OCI-LY7 (cell line): Measurements from ENCODE around the gene TXK. TPM values are rescaled to one million over a fixed set of nuclear protein-coding genes. Genes with fewer than 3 reads are reported as not detected.
A peak's percentile ranks its signal among the peaks of the same experiment; 100 is the strongest.

Source experiments
- BruUV-seq: library from RNA; stranded (reverse); fragments of 400-500 nt; replicated peaks from 2 replicates; lab custom pipeline; 2021; lab: Mats Ljungman, UMichigan
- CTCF ChIA-PET: fragments of 300-600 bp; sonication (Branson Sonifier 250); formaldehyde crosslinking; loops from one replicate; lab custom pipeline; 2022; ENCODE audit warnings: antibody characterized with exemption; ENCODE audit not compliant: unreplicated experiment; lab: Charles Lee
- POLR2A ChIA-PET: fragments of 300-600 bp; sonication (Branson Sonifier 250); formaldehyde crosslinking; loops from one replicate; lab custom pipeline; 2022; ENCODE audit warnings: antibody characterized with exemption; lab: Charles Lee
- DNase-seq: peaks from one replicate; pipeline ENCODE4 v3.0.0-alpha.2; 2015; ENCODE audit warnings: low spot score
- H2AFZ ChIP-seq: fragments of 200-600 bp; sonication (generic), shearing (Covaris generic); 2 replicates; pipeline ENCODE4 v1.6.1; 2014; ENCODE audit warnings: mild to moderate bottlenecking, antibody characterized with exemption, low read length, moderate library complexity
- H3K27ac ChIP-seq: fragments of 200-600 bp; sonication (generic); 2 replicates; pipeline ENCODE4 v1.5.1; 2014; ENCODE audit warnings: mixed run types, low read depth, mild to moderate bottlenecking, moderate library complexity, low read length, inconsistent platforms; ENCODE audit not compliant: poor library complexity, severe bottlenecking
- H3K36me3 ChIP-seq: fragments of 200-600 bp; sonication (generic); 2 replicates; pipeline ENCODE4 v1.6.1; 2014; ENCODE audit warnings: mild to moderate bottlenecking, antibody characterized with exemption, low read length, moderate library complexity, mixed read lengths; ENCODE audit not compliant: insufficient read depth
- H3K4me1 ChIP-seq: fragments of 200-600 bp; sonication (generic); 2 replicates; pipeline ENCODE4 v1.5.1; 2014; ENCODE audit warnings: mild to moderate bottlenecking, low read length; ENCODE audit not compliant: insufficient read depth, poor library complexity, severe bottlenecking
- H3K4me2 ChIP-seq: fragments of 200-600 bp; sonication (generic); 2 replicates; pipeline ENCODE4 v1.6.1; 2014; ENCODE audit warnings: mild to moderate bottlenecking, low read length
- H3K4me3 ChIP-seq: fragments of 200-600 bp; sonication (generic); 2 replicates; pipeline ENCODE4 v1.5.1; 2014; ENCODE audit warnings: mild to moderate bottlenecking, low read depth, low read length; ENCODE audit not compliant: poor library complexity, severe bottlenecking
- H3K79me2 ChIP-seq: fragments of 200-600 bp; sonication (generic); 2 replicates; pipeline ENCODE4 v1.6.1; 2016; ENCODE audit warnings: low read depth, mild to moderate bottlenecking, low read length, moderate library complexity, mixed read lengths; ENCODE audit not compliant: insufficient read depth
- H3K9me2 ChIP-seq: fragments of 200-600 bp; sonication (generic); 2 replicates; pipeline ENCODE4 v1.6.1; 2016; ENCODE audit warnings: mild to moderate bottlenecking, low read length, mixed read lengths; ENCODE audit not compliant: insufficient read depth
- H3K9me3 ChIP-seq: fragments of 200-600 bp; sonication (generic); 2 replicates; pipeline ENCODE4 v1.6.1; 2014; ENCODE audit warnings: mild to moderate bottlenecking, mixed run types, low read length, mixed read lengths
- H4K20me1 ChIP-seq: fragments of 200-600 bp; sonication (generic); 2 replicates; pipeline ENCODE4 v1.6.1; 2014; ENCODE audit warnings: mild to moderate bottlenecking, antibody characterized with exemption, low read length, moderate library complexity, mixed read lengths; ENCODE audit not compliant: insufficient read depth
- EZH2phosphoT487 ChIP-seq: fragments of 200-600 bp; sonication (generic); IDR thresholded peaks from 2 replicates; pipeline ENCODE4 v1.6.1; 2018; ENCODE audit warnings: low read depth, borderline replicate concordance, mild to moderate bottlenecking, mixed run types, antibody characterized with exemption, low read length, moderate library complexity, mixed read lengths
- intact Hi-C: fragments of 100-400 bp; cut with micrococcal nuclease; formaldehyde crosslinking; loops from one replicate; pipeline ENCODE4 v1.10.0; 2022; ENCODE audit not compliant: unreplicated experiment
- total RNA-seq, 2 experiments: library from RNA; depleted of rRNA in 1 of 2; stranded (reverse); fragments of >200 nt in 1 of 2; shearing (Covaris generic) in 1 of 2; gene quantifications; 2 replicates each; pipeline ENCODE4 v1.2.3, GENCODE V29; 2014 to 2022
- TF ChIP-seq, protein P1 (sequence below): fragments of 200-600 bp; sonication (generic); conservative IDR thresholded peaks from 2 replicates; pipeline ENCODE4 v1.5.1; 2014; ENCODE audit warnings: mild to moderate bottlenecking, antibody characterized with exemption, low read length, moderate library complexity, mixed read lengths

Gene TXK
- total RNA-seq, 2 experiments from 2014 or later: 0.11 TPM; not detected in 1

DNA sequence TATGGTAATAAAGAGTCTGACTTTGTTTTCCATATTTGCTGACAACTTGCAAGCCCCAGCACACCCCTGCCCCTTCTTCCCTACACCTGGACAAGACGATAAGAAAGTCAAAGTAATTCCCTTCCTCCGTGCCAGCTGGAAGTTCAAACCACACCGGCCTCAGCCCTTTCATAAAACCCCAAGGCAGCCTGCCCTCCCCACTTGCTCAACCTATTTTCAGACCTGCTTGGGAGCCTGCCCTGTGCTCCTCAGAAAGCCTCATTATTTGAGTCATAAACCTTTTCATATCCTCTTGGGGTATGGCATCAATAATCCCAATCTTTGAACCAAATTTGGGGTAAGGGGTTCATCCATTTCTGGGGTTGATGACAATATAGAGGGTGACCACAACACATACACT is 88.0 kb downstream of the TXK start:
- H3K4me3 ChIP-seq: peak overlapping the region; percentile 43
- intact Hi-C loops: loop anchor here (2.0 kb wide), 3 partner anchors 13 to 225 kb away; partner anchors contain the start of genes CNGA1 and NIPAL1
- no peaks in the 10 kb centered on the region for H3K36me3 ChIP-seq
- peak overlapping the region; percentile 85 for H3K27ac ChIP-seq
- H3K9me3 ChIP-seq: no peaks in the 10 kb centered on the region
- no peaks in the 10 kb centered on the region for H3K9me2 ChIP-seq
- TF ChIP-seq, protein P1, sequence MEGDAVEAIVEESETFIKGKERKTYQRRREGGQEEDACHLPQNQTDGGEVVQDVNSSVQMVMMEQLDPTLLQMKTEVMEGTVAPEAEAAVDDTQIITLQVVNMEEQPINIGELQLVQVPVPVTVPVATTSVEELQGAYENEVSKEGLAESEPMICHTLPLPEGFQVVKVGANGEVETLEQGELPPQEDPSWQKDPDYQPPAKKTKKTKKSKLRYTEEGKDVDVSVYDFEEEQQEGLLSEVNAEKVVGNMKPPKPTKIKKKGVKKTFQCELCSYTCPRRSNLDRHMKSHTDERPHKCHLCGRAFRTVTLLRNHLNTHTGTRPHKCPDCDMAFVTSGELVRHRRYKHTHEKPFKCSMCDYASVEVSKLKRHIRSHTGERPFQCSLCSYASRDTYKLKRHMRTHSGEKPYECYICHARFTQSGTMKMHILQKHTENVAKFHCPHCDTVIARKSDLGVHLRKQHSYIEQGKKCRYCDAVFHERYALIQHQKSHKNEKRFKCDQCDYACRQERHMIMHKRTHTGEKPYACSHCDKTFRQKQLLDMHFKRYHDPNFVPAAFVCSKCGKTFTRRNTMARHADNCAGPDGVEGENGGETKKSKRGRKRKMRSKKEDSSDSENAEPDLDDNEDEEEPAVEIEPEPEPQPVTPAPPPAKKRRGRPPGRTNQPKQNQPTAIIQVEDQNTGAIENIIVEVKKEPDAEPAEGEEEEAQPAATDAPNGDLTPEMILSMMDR: no peak
- no peak for TF ChIP-seq EZH2phosphoT487
- peaks cover 86% of the 10 kb centered on the region for H3K4me1 ChIP-seq
- H4K20me1 ChIP-seq: no peaks in the 10 kb centered on the region
- ChIA-PET POLR2A (interaction anchor here (0.9 to 7.7 kb wide), 2 partner anchors 13 to 131 kb away, joined by 3 to 194 read pairs; partner anchors contain the start of gene NFXL1), CTCF (interaction anchor here (4.5 kb wide), 1 partner anchor 12 kb away, joined by 23 read pairs; no protein-coding TSS in a partner anchor)
- peak overlapping the region; percentile 20; the same call in 1 of the 2 replicates for H2AFZ ChIP-seq
- DNase-seq: no peak
- no TSS peak for BruUV-seq
- H3K4me2 ChIP-seq: peak overlapping the region; percentile 80
- H3K79me2 ChIP-seq: no peaks in the 10 kb centered on the region

DNA sequence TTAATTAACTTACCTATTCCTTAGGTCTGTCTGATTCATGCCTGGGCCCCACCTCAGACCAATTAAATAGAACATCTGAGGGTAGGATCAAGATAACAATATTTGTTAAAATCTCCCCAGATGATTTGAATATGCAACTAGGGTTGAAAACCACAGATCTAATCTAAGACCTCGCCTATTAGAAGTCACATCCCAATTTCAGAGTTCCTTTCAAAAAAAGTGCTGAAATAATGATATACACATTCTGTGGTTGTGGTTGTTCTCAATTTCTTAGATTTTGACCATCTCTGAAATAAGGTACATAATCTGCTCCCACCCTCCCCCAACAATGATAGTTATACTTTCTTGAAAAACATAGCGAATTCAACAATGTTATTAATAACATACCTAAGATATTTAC is 89.8 kb downstream of the TXK start:
- Histone ChIP-seq H2AFZ (peak overlapping the region; percentile 69; the same call in 1 of the 2 replicates), H3K36me3 (no peaks in the 10 kb centered on the region), H3K79me2 (no peaks in the 10 kb centered on the region), H3K4me2 (peak overlapping the region; percentile 80), H3K4me1 (peaks cover 83% of the 10 kb centered on the region), H3K9me2 (no peaks in the 10 kb centered on the region), H4K20me1 (no peaks in the 10 kb centered on the region), H3K4me3 (peak overlapping the region; percentile 36), H3K27ac (peak overlapping the region; percentile 47), H3K9me3 (no peaks in the 10 kb centered on the region)
- ChIA-PET CTCF (interaction anchor here (4.5 kb wide), 1 partner anchor 10 kb away, joined by 23 read pairs; no protein-coding TSS in a partner anchor), POLR2A (interaction anchor here (0.6 to 7.7 kb wide), 3 partner anchors 11 to 43 kb away, joined by 3 to 194 read pairs (median 6); no protein-coding TSS in a partner anchor)
- no peak for DNase-seq
- intact Hi-C loops: no loop called here
- BruUV-seq: no TSS peak
- no peak for TF ChIP-seq EZH2phosphoT487

DNA sequence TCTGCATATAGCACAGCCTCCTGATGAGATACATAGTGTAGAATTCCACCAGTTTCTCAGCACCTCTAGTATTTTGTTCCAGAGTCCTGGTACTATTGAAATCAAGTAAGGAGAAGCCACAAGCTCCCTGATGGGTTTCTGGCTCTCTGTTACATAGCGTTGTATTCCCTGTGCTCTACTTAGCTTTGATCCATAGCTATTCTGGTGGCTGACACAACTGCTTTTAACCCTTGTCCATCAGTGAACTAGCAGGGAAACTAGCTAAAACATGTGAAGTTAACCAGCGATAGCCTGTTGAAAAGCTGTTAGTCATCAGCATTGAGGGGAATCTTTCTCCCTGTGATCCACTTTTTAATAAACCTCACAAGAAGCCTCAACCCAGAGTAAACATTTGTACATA is 90.5 kb downstream of the TXK start:
- H3K9me2 ChIP-seq: no peaks in the 10 kb centered on the region
- H2AFZ ChIP-seq: peak overlapping the region; percentile 80
- TF ChIP-seq, protein P1: no peak
- no peak for TF ChIP-seq EZH2phosphoT487
- H3K4me3 ChIP-seq: peak overlapping the region; percentile 22
- peak overlapping the region; percentile 80 for H3K4me2 ChIP-seq
- no peak for DNase-seq
- H3K79me2 ChIP-seq: no peaks in the 10 kb centered on the region
- peak overlapping the region; percentile 25 for H3K27ac ChIP-seq
- peaks cover 82% of the 10 kb centered on the region for H3K4me1 ChIP-seq
- intact Hi-C loops: no loop called here
- H4K20me1 ChIP-seq: no peaks in the 10 kb centered on the region
- ChIA-PET POLR2A (interaction anchor here (0.6 to 3.8 kb wide), 6 partner anchors 8 to 918 kb away, joined by 3 to 35 read pairs (median 4); no protein-coding TSS in a partner anchor), CTCF (no interaction called here)
- H3K9me3 ChIP-seq: no peaks in the 10 kb centered on the region
- no peaks in the 10 kb centered on the region for H3K36me3 ChIP-seq
- no TSS peak for BruUV-seq
